ENCODE data around the gene C1QTNF2.

- TF ChIP-seq, protein P1, sequence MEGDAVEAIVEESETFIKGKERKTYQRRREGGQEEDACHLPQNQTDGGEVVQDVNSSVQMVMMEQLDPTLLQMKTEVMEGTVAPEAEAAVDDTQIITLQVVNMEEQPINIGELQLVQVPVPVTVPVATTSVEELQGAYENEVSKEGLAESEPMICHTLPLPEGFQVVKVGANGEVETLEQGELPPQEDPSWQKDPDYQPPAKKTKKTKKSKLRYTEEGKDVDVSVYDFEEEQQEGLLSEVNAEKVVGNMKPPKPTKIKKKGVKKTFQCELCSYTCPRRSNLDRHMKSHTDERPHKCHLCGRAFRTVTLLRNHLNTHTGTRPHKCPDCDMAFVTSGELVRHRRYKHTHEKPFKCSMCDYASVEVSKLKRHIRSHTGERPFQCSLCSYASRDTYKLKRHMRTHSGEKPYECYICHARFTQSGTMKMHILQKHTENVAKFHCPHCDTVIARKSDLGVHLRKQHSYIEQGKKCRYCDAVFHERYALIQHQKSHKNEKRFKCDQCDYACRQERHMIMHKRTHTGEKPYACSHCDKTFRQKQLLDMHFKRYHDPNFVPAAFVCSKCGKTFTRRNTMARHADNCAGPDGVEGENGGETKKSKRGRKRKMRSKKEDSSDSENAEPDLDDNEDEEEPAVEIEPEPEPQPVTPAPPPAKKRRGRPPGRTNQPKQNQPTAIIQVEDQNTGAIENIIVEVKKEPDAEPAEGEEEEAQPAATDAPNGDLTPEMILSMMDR (IDR thresholded peaks at IDR 0.05) = no peak
- TF ChIP-seq POLR2A (IDR thresholded peaks at IDR 0.05) (no peak), POLR2AphosphoS5 (IDR thresholded peaks at IDR 0.05) (no peak)
These were observed 21.0 kb downstream of the C1QTNF2 start for GRCh38 chr5:160349249-160349934.
